Renal cortex interstitium (tissue), 3 donors: ENCODE data around the gene TMEM254. TPM values are rescaled to one million over a fixed set of nuclear protein-coding genes. Genes with fewer than 3 reads are reported as not detected.

Source experiments
- polyA plus RNA-seq, 3 donors: library from polyadenylated mRNA; unstranded; fragments of 120-200 nt; gene quantifications; one replicate each; pipeline ENCODE4 v1.2.1, GENCODE V29; 2013; ENCODE audit not compliant: insufficient read length in 3 of 3

TMEM254 gene
- polyA plus RNA-seq, 3 donors, result 51.3 to 63.5 (median 60.1) TPM

Other genes with a start within 250 kb of the TMEM254 start
- 1 to 10 TPM in 1 of 3 donors, under 1 TPM in 2; 0.68 to 2.1 (median 0.78) TPM for gene SFTPD, start 129.6 kb upstream of the TMEM254 start, polyA plus RNA-seq
- 10 to 100 TPM; 16.4 to 29.3 (median 27.7) TPM for gene PLAC9, start 54.1 kb downstream of the TMEM254 start, polyA plus RNA-seq
- 100 to 1,000 TPM; 112 to 143 (median 130) TPM for gene ANXA11, start 126.9 kb downstream of the TMEM254 start, polyA plus RNA-seq
- gene MAT1A, start 211.0 kb downstream of the TMEM254 start, polyA plus RNA-seq, result 1 to 10 TPM in 2 of 3 donors, under 1 TPM in 1; 0.88 to 1.3 (median 1.0) TPM